PC-3 (cell line): Measurements from ENCODE around the gene GPR26. TPM values are rescaled to one million over a fixed set of nuclear protein-coding genes. Genes with fewer than 3 reads are reported as not detected.
"Not testable (repeated sequence)": the region's sequence is repeated elsewhere in the genome, so short reads cannot be mapped to it uniquely, and the experiment has no call there.

Experiments
- ATAC-seq: fragments of 200-7000 bp; cut with Tn5 transposase; 2 replicates; pipeline ENCODE4 v1.9.1; 2020; ENCODE audit warnings: mild to moderate bottlenecking, moderate library complexity
- BruUV-seq: library from RNA; stranded (reverse); fragments of 400-500 nt; replicated peaks from 2 replicates; lab custom pipeline; 2021; lab: Mats Ljungman, UMichigan
- CTCF ChIA-PET: fragments of 300-600 bp; sonication (Branson Sonifier 250); formaldehyde crosslinking; loops from one replicate; lab custom pipeline; 2022; ENCODE audit warnings: antibody characterized with exemption; lab: Charles Lee
- POLR2A ChIA-PET: fragments of 300-600 bp; sonication (Branson Sonifier 250); formaldehyde crosslinking; loops from one replicate; lab custom pipeline; 2022; ENCODE audit warnings: antibody characterized with exemption; ENCODE audit not compliant: unreplicated experiment; lab: Charles Lee
- DNase-seq: peaks from one replicate; pipeline ENCODE4 v3.0.0-alpha.2; 2015
- H2AFZ ChIP-seq: fragments of 300-600 bp; sonication (generic); 2 replicates; pipeline ENCODE4 v1.6.0; 2016; ENCODE audit warnings: antibody characterized with exemption, low read length
- H3F3A ChIP-seq: fragments of 300-600 bp; sonication (generic); one replicate; pipeline ENCODE4 v1.6.0; 2017; ENCODE audit warnings: antibody characterized with exemption, low read length, control low read depth, mild to moderate bottlenecking; ENCODE audit not compliant: unreplicated experiment
- H3K27ac ChIP-seq: fragments of 300-600 bp; sonication (generic); 2 replicates; pipeline ENCODE4 v1.5.1; 2016; ENCODE audit warnings: mild to moderate bottlenecking, low read length
- H3K27me3 ChIP-seq: fragments of 300-600 bp; sonication (generic); 2 replicates; pipeline ENCODE4 v1.6.1; 2016; ENCODE audit warnings: low read length, mixed read lengths
- H3K36me3 ChIP-seq: fragments of 300-600 bp; sonication (generic); 2 replicates; pipeline ENCODE4 v1.6.1; 2016; ENCODE audit warnings: low read depth, mixed run types, low read length, mixed read lengths
- H3K4me1 ChIP-seq: fragments of 300-600 bp; sonication (generic); 2 replicates; pipeline ENCODE4 v1.5.1; 2016; ENCODE audit warnings: low read length; ENCODE audit not compliant: insufficient read depth
- H3K4me2 ChIP-seq: fragments of 300-600 bp; sonication (generic); 2 replicates; pipeline ENCODE4 v1.6.0; 2016; ENCODE audit warnings: low read length
- H3K4me3 ChIP-seq: fragments of 300-600 bp; sonication (generic); 2 replicates; pipeline ENCODE4 v1.5.1; 2016; ENCODE audit warnings: mild to moderate bottlenecking, low read length, mixed read lengths
- H3K79me2 ChIP-seq: fragments of 300-600 bp; sonication (generic); 2 replicates; pipeline ENCODE4 v1.6.1; 2017; ENCODE audit warnings: low read length, mixed read lengths
- H3K9ac ChIP-seq: fragments of 300-600 bp; sonication (generic); 2 replicates; pipeline ENCODE4 v1.6.0; 2016; ENCODE audit warnings: mild to moderate bottlenecking, low read length
- H3K9me2 ChIP-seq: fragments of 300-600 bp; sonication (generic); replicated peaks from 2 replicates; pipeline ENCODE4 v1.6.1; 2016; ENCODE audit warnings: mixed run types, low read length, mixed read lengths
- H3K9me3 ChIP-seq: fragments of 300-600 bp; sonication (generic); 2 replicates; pipeline ENCODE4 v1.6.1; 2016; ENCODE audit warnings: low read length, mixed read lengths
- H4K20me1 ChIP-seq: fragments of 300-600 bp; sonication (generic); 2 replicates; pipeline ENCODE4 v1.6.1; 2016; ENCODE audit warnings: low read length, mixed read lengths
- EZH2 ChIP-seq: fragments of 300-600 bp; sonication (generic); IDR thresholded peaks from one replicate; pipeline ENCODE4 v1.6.1; 2017; ENCODE audit warnings: antibody characterized with exemption, mild to moderate bottlenecking, low read length; ENCODE audit not compliant: unreplicated experiment
- EZH2phosphoT487 ChIP-seq: fragments of 300-600 bp; sonication (generic); IDR thresholded peaks from 2 replicates; pipeline ENCODE4 v1.6.1; 2018; ENCODE audit warnings: mild to moderate bottlenecking, antibody characterized with exemption, low read length, borderline replicate concordance
- intact Hi-C: fragments of 100-400 bp; cut with micrococcal nuclease; formaldehyde crosslinking; loops from 2 replicates; pipeline ENCODE4 v1.9.0; 2023
- total RNA-seq: library from RNA; depleted of rRNA; stranded (reverse); fragments of >200 nt; gene quantifications from 2 replicates; pipeline ENCODE4 v1.2.3, GENCODE V29; 2014
- TF ChIP-seq, protein P1 (sequence below): fragments of 300-600 bp; sonication (generic); conservative IDR thresholded peaks from 2 replicates; pipeline ENCODE4 v1.5.1; 2017; ENCODE audit warnings: antibody characterized with exemption, low read depth, mild to moderate bottlenecking, low read length

Gene GPR26
- total RNA-seq, 1 experiment from 2014 or later, result not detected

- Histone ChIP-seq H3K9me2 (no peaks in the 10 kb centered on the region), H3K36me3 (no peaks in the 10 kb centered on the region), H3K4me2 (no peak overlapping the region), H3K27me3 (peaks cover 12% of the 10 kb centered on the region; the same call in 1 of the 2 replicates), H3F3A (no peaks in the 10 kb centered on the region), H2AFZ (no peak overlapping the region), H3K27ac (no peak overlapping the region), H3K79me2 (no peaks in the 10 kb centered on the region), H4K20me1 (no peaks in the 10 kb centered on the region), H3K9me3 (no peaks in the 10 kb centered on the region), H3K9ac (no peak overlapping the region), H3K4me3 (no peak overlapping the region), H3K4me1 (no peaks in the 10 kb centered on the region)
- no peak for TF ChIP-seq EZH2phosphoT487
- CTCF ChIA-PET, result no interaction called here
- POLR2A ChIA-PET, result no interaction called here
- intact Hi-C loops, result no loop called here
- ATAC-seq, result no peak
- no peak for DNase-seq
- BruUV-seq, result no TSS peak
Measured at GRCh38 chr10:123726381-123726780, 60.2 kb downstream of the GPR26 start.

GRCh38 chr10:123726836-123727235 lies 60.7 kb downstream of the GPR26 start:
- H3K9ac ChIP-seq, result no peak overlapping the region
- no peak overlapping the region for H3K4me3 ChIP-seq
- ChIA-PET CTCF (no interaction called here), POLR2A (no interaction called here)
- BruUV-seq, result no TSS peak
- DNase-seq (no peak), ATAC-seq (no peak)
- H4K20me1 ChIP-seq, result no peaks in the 10 kb centered on the region
- no peaks in the 10 kb centered on the region for H3K36me3 ChIP-seq
- H3K27me3 ChIP-seq, result peaks cover 12% of the 10 kb centered on the region; the same call in 1 of the 2 replicates
- no peaks in the 10 kb centered on the region for H3F3A ChIP-seq
- H2AFZ ChIP-seq, result no peak overlapping the region
- no peaks in the 10 kb centered on the region for H3K9me3 ChIP-seq
- H3K79me2 ChIP-seq, result no peaks in the 10 kb centered on the region
- H3K4me2 ChIP-seq, result no peak overlapping the region
- intact Hi-C loops, result no loop called here
- H3K9me2 ChIP-seq, result no peaks in the 10 kb centered on the region
- no peak overlapping the region for H3K27ac ChIP-seq
- H3K4me1 ChIP-seq, result no peaks in the 10 kb centered on the region
- TF ChIP-seq EZH2phosphoT487 (no peak), EZH2 (no peak)
- TF ChIP-seq, protein P1, sequence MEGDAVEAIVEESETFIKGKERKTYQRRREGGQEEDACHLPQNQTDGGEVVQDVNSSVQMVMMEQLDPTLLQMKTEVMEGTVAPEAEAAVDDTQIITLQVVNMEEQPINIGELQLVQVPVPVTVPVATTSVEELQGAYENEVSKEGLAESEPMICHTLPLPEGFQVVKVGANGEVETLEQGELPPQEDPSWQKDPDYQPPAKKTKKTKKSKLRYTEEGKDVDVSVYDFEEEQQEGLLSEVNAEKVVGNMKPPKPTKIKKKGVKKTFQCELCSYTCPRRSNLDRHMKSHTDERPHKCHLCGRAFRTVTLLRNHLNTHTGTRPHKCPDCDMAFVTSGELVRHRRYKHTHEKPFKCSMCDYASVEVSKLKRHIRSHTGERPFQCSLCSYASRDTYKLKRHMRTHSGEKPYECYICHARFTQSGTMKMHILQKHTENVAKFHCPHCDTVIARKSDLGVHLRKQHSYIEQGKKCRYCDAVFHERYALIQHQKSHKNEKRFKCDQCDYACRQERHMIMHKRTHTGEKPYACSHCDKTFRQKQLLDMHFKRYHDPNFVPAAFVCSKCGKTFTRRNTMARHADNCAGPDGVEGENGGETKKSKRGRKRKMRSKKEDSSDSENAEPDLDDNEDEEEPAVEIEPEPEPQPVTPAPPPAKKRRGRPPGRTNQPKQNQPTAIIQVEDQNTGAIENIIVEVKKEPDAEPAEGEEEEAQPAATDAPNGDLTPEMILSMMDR, result no peak

GRCh38 chr10:123729523-123729922 lies 63.4 kb downstream of the GPR26 start:
- Histone ChIP-seq H3K27me3 (peaks cover 12% of the 10 kb centered on the region; the same call in 1 of the 2 replicates), H3F3A (no peaks in the 10 kb centered on the region), H2AFZ (no peak overlapping the region), H3K4me1 (no peaks in the 10 kb centered on the region), H3K4me3 (no peak overlapping the region), H3K27ac (no peak overlapping the region), H4K20me1 (no peaks in the 10 kb centered on the region), H3K4me2 (no peak overlapping the region), H3K79me2 (no peaks in the 10 kb centered on the region), H3K9ac (no peak overlapping the region), H3K9me3 (no peaks in the 10 kb centered on the region), H3K36me3 (no peaks in the 10 kb centered on the region), H3K9me2 (no peaks in the 10 kb centered on the region)
- CTCF ChIA-PET, result no interaction called here
- POLR2A ChIA-PET, result no interaction called here
- BruUV-seq, result no TSS peak
- intact Hi-C loops, result no loop called here
- DNase-seq (no peak), ATAC-seq (no peak)
- TF ChIP-seq EZH2phosphoT487 (no peak), EZH2 (no peak)
- TF ChIP-seq, protein P1, result no peak

DNA sequence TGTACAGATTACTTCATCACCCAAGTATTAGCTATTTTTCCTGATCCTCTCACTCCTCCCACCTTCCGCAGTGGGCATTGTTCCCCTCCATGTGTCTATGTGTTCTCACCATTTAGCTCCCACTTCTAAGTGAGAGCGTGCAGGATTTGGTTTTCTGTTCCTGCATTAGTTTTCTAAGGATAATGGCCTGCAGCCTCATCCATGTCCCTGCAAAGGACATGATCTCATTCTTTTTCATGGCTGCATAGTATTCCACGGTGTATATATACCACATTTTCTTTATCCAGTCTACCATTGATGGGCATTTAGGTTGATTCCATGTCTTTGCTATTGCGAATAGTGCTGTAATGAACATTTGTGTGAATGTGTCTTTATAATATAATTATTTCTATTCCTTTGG lies 70.8 kb downstream of the GPR26 start:
- H3K4me3 ChIP-seq, H4K20me1 ChIP-seq, H3K36me3 ChIP-seq, CTCF ChIA-PET, H2AFZ ChIP-seq, H3K9ac ChIP-seq, intact Hi-C loops, H3K4me2 ChIP-seq, H3K79me2 ChIP-seq, H3K27ac ChIP-seq, H3K27me3 ChIP-seq, H3K9me3 ChIP-seq, ATAC-seq, H3K4me1 ChIP-seq, POLR2A ChIA-PET, BruUV-seq, H3K9me2 ChIP-seq, DNase-seq, H3F3A ChIP-seq: not testable (repeated sequence)
